ENCODE results near the gene FNDC3B.
"Not testable (repeated sequence)": the region's sequence is repeated elsewhere in the genome, so short reads cannot be mapped to it uniquely, and the experiment has no call there.

FNDC3B gene

GRCh38 chr3:172249039-172249438 lies 209.7 kb downstream of the FNDC3B start:
- no peak for DNase-seq

DNA sequence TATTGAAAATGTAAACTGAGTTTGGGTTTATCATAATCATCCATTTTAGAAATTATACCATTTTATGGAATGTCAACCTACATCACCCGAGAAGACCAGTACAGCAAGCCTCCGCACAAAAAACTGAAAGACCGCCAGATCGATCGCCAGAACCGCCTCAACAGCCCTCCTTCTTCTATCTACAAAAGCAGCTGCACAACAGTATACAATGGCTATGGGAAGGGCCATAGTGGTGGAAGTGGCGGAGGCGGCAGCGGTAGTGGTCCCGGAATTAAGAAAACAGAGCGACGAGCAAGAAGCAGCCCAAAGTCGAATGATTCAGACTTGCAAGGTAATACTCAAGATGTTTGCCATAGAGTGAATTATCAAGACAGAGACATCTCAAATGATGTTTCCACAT lies 211.8 kb downstream of the FNDC3B start:
- DNase-seq, result no peak

DNA sequence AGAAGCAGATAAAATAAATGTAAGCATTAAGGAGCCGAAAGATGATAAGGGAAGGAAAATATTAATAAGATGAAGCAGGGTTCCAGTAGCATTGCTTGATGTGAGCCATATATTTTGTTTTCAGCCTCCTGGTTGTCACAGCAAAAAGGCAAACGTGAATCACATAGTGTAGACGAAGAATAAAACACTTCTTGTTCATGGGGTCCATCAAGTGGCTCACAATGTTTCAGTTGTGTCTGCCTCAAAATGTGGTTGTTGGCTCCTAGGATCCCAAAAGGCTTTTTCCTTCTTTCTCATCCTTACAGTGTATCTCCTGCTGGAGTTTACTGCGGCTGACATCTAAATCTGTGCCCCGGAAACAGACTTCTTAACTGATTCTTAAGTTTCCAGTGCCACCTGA lies 213.8 kb downstream of the FNDC3B start:
- DNase-seq, result no peak

GRCh38 chr3:172254542-172254941 lies 215.2 kb downstream of the FNDC3B start:
- DNase-seq, result no peak

- not testable (repeated sequence) for DNase-seq
Measured at GRCh38 chr3:172255321-172255720, 215.9 kb downstream of the FNDC3B start.

GRCh38 chr3:172256101-172256734 lies 216.8 kb downstream of the FNDC3B start:
- DNase-seq, result no peak

GRCh38 chr3:172257648-172258400 lies 218.4 kb downstream of the FNDC3B start:
- no peak for DNase-seq

GRCh38 chr3:172258624-172259023 lies 219.2 kb downstream of the FNDC3B start:
- DNase-seq, result no peak

- no peak for DNase-seq
Measured at GRCh38 chr3:172259111-172259541, 219.7 kb downstream of the FNDC3B start.

DNA sequence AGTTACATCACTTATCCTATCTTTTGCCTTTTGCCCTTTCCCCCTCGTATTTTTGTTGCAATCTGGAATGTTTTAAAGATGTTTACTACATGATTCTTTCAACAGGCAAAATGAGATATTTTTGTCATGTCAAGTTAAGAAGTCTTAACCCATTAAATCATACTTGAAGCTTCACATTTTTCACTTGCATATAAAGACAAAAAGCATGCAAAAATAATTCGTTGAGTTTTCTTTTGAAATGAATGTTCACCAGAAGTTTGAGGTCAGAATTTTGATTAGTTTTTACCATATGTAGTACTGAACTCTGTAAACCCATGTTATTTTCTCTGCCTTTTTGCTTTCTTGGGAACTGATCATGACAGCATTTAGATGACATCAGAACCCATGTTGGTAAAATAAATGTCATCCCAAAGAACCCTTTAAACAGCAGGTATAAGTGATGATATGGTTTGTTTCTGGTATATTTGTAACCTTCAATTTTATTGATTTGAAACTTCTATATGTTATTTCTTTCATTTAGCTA lies 220.4 kb downstream of the FNDC3B start:
- DNase-seq, result no peak

DNA sequence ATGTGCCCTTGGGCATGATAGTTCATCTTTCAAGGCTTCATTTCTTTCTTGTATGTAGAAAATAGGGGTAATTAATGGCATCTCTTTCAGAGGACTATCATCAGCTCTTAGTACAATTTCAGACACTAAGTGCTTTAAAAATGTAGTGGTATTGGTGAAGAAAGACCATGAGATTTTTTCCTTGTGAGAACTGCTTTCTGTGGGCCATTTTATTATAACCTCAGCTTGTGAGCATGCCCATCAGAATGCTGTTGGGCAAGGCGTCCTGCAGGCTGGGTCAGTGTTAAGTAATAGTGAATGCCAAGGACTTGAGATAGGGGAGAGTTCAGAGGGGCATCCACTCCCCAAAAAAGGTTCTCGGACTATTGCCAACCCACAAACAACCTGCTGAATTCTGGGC lies 221.0 kb downstream of the FNDC3B start:
- no peak for DNase-seq

DNA sequence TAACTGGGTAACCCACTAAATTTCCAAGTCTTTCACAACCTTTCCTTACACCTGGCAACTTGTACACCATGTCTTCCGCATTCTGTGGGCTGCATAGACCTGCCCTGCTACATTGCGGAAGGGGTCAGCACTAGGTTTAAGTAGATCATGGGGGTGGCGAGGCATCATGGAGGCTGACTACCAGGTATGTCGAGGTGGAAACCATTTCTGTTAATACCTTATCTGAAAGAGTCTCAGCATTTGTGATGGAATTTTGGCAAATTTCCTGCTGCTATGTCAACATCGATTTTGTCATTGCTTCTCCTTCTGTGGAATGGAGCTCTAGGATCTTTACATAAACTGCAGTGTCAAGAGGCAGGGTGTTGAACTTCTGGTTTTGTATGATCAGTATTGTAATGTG lies 221.7 kb downstream of the FNDC3B start:
- no peak for DNase-seq

DNA sequence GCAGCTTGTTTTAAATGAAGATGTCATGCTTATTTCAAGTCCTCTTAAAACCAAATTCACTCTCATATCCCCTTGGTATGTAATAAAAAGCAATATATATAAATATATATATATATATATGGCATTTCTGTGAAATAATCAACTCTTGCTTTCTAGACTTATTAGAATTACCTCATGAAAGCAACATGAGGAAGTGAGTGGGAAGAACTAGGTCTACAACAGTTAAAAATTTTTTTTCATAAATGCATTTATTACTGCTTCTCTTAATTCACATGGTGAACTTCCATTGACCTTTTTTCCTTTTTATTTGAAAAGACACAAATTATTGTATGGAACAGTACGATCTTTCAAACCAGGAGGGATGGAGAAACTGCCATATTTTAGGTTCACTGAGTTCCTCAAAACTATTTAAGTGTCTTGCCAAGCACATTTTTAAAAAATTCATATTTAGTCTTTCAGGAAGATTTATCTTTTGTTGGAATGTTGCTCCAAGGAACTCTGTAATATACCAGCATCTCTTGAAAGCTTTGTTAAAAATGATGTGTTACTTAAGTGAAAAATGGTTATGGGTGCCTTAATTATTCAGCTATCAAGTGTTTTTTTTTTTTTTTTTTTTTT lies 223.7 kb downstream of the FNDC3B start:
- DNase-seq, result no peak

DNA sequence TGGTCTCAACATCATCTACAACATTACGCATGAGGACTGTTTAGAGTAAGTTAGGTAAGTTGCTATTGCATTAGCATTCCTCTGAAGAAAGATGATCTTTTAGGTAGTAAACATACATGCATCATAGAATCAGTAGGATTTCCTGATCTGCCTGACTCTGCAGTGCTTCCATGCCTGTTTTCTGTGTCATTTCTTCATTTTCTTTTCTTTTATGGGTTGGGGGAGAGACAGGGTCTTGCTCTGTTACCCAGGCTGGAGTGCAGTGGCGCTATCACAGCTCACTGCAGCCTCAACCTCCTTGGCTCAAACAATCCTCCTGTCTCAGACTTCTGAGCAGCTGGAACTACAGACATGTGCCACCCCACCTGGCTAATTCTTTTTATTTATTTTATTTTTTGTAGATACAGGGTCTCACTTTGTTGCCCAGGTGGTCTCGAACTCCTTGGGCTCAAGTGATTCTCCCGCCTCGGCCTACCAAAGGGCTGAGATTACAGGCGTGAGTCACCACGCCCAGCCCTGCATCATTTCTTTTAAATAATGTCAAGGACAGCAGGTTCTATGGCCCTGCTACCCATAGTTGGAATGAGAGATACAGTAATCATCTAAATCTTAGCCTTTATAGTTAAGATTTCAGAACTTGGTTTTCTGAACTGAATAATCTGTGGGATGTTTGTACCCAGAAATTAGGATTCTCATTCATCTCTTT lies 224.6 kb downstream of the FNDC3B start:
- DNase-seq, result no peak

- no peak for DNase-seq
Measured at GRCh38 chr3:172266103-172266502, 226.7 kb downstream of the FNDC3B start.

GRCh38 chr3:172268425-172268824 lies 229.0 kb downstream of the FNDC3B start:
- no peak for DNase-seq

GRCh38 chr3:172268868-172269267 lies 229.5 kb downstream of the FNDC3B start:
- DNase-seq, result no peak

DNA sequence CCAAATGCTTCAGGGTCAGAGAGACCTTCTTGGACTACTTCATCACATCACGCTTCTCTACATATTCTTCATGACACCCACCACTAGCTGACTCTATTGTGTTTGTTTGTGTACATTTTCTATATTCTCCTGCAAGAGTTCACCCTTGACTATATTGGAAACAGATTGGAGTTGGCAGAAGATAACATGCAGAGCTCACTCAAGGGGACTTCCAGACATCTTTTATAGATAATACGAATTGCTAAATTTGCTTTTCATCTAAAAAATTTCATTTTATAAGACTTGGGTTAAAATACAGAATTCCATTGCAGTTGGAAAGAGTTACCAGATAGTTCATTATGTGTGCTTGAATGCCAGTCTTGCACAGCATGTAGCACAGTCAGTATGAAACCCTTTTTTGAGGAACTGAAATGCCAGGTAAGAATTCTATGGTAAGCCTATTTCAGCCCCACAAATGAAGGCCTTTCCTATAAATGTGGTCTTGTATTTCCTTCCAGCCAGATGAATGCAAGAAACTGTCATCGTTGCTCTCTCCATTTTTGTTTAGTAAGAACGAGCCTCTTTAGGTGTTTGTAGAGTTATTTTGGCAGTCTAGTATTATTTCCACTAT lies 231.3 kb downstream of the FNDC3B start:
- DNase-seq, result no peak

- no peak for DNase-seq
Measured at GRCh38 chr3:172271386-172271976, 232.1 kb downstream of the FNDC3B start.

GRCh38 chr3:172272698-172273097 lies 233.3 kb downstream of the FNDC3B start:
- no peak for DNase-seq

GRCh38 chr3:172273378-172273777 lies 234.0 kb downstream of the FNDC3B start:
- DNase-seq, result no peak

- DNase-seq, result no peak
Measured at GRCh38 chr3:172274906-172275305, 235.5 kb downstream of the FNDC3B start.
